MM.1S (cell line): ENCODE data around the gene OR8J3.

Source experiments
- EZH2 ChIP-seq: fragments of 300-600 bp; sonication (generic); optimal IDR thresholded peaks from 2 replicates; pipeline ENCODE3; 2017; ENCODE audit warnings: low read depth, mild to moderate bottlenecking, antibody characterized with exemption, low read length, mixed read lengths
- TF ChIP-seq, protein P1 (sequence below): fragments of 300-600 bp; sonication (generic); IDR thresholded peaks from 2 replicates; pipeline ENCODE4 v1.5.1; 2016; ENCODE audit warnings: antibody characterized with exemption, low read length, mixed read lengths

DNA sequence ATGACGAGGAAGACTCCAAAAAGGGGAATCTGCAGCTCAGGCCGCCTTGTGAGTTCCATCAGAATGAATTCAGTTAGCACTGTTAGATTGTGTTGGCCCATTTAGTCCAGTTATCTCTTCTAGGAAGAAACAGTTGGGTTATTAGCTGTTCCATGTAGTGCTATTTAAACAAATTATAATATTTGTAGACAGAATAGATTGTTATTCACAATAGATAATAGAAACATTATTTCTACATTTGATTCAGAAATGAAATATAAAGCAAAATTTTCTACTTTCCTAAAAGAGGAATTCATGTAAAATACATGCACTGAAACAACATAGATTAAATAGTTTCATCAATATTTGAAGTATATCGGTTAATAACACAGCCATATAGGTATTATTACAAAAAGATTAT is 20.2 kb upstream of the OR8J3 start, which contains the start of gene OR8K5:
- TF ChIP-seq, protein P1, sequence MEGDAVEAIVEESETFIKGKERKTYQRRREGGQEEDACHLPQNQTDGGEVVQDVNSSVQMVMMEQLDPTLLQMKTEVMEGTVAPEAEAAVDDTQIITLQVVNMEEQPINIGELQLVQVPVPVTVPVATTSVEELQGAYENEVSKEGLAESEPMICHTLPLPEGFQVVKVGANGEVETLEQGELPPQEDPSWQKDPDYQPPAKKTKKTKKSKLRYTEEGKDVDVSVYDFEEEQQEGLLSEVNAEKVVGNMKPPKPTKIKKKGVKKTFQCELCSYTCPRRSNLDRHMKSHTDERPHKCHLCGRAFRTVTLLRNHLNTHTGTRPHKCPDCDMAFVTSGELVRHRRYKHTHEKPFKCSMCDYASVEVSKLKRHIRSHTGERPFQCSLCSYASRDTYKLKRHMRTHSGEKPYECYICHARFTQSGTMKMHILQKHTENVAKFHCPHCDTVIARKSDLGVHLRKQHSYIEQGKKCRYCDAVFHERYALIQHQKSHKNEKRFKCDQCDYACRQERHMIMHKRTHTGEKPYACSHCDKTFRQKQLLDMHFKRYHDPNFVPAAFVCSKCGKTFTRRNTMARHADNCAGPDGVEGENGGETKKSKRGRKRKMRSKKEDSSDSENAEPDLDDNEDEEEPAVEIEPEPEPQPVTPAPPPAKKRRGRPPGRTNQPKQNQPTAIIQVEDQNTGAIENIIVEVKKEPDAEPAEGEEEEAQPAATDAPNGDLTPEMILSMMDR, result no peak
- TF ChIP-seq EZH2, result no peak
